Psoas muscle (tissue), 8 donors: Measurements from ENCODE around the gene GALNTL6. TPM values are rescaled to one million over a fixed set of nuclear protein-coding genes. Genes with fewer than 3 reads are reported as not detected.

Experiments used
- ATAC-seq, 4 donors: fragments of 200-7000 bp; cut with Tn5 transposase; one replicate each; pipeline ENCODE4 v1.9.1; 2020; ENCODE audit warnings: moderate library complexity in 3 of 4, mild to moderate bottlenecking in 2 of 4
- DNase-seq, 2 donors: peaks; one replicate each; pipeline ENCODE4 v3.0.0-alpha.2; 2020
- H3K27ac ChIP-seq: fragments of 200-600 bp; one replicate; pipeline ENCODE4 v1.8.0; 2022
- H3K27me3 ChIP-seq, 3 donors: fragments of 200-600 bp in 1 of 3; one replicate each; pipeline versions ENCODE4 v1.6.1 to v1.8.0; 2013 to 2022; ENCODE audit warnings: low read length in 2 of 3, mild to moderate bottlenecking in 2 of 3, moderate library complexity in 1 of 3; ENCODE audit not compliant: insufficient read depth in 3 of 3
- H3K36me3 ChIP-seq, 2 donors: fragments of 200-600 bp in 1 of 2; one replicate each; pipeline versions ENCODE4 v1.6.1 to v1.8.0; 2013 to 2022; ENCODE audit warnings: low read depth in 1 of 2, mild to moderate bottlenecking in 1 of 2, moderate library complexity in 1 of 2; ENCODE audit not compliant: insufficient read depth in 1 of 2
- H3K4me1 ChIP-seq: fragments of 200-600 bp; one replicate; pipeline ENCODE4 v1.8.0; 2022
- H3K4me3 ChIP-seq: fragments of 200-600 bp; one replicate; pipeline ENCODE4 v1.8.0; 2022; ENCODE audit warnings: mild to moderate bottlenecking
- H3K9me3 ChIP-seq: fragments of 200-600 bp; one replicate; pipeline ENCODE4 v1.8.0; 2022
- WGBS, 3 donors: extraction: QIAGEN DNeasy Blood & Tissue Kit; methylation state at CpG; one replicate each; pipeline versions ENCODE4 v1.1.6 to v1.1.7; 2013; 5-methylcytosine and 5-hydroxymethylcytosine counted together
- intact Hi-C, 2 donors: fragments of 100-400 bp; cut with DNase I; formaldehyde crosslinking; loops; one replicate each; pipeline versions ENCODE4 v1.11.0 to v1.14.2; 2022
- polyA plus RNA-seq, 3 donors: library from polyadenylated mRNA; stranded (reverse); fragments of 200-250 nt; gene quantifications; one replicate each; pipeline ENCODE4 v1.2.3, GENCODE V29; 2013
- total RNA-seq, 4 donors: library from RNA; stranded (reverse); fragmentation: NEBNext Ultra II Directional in 2 of 4; extraction: Animal tissue kit (Norgen Biotek cat#: 25700) in 2 of 4; gene quantifications; one replicate each; pipeline versions ENCODE4 v1.2.1 to v1.2.4, GENCODE V29; 2021 to 2023
- TF ChIP-seq, protein P1 (sequence below): fragments of 200-600 bp; IDR thresholded peaks from one replicate; pipeline ENCODE4 v1.8.0; 2022; ENCODE audit warnings: antibody characterized with exemption
- donor health status: healthy with polysubstance abuse.
- donor health status: DM: no; HTN: no; CAD: no; lungs with moderate emphysema.
- donor health status: Bipolar disorder and iron deficiency.
- donor health status: healthy.
- donor health status: DM: yes; HTN: yes; CAD: no.
- donor health status: DM: no; HTN: no; CAD: no.
- donor health status: DM: no; HTN: no; CAD: no.
- donor health status: DM: yes; HTN: yes; CAD: no.

Gene GALNTL6
- total and polyA plus RNA-seq, 7 donors: 0.01 to 0.91 (median 0.21) TPM; not detected in 3

DNA sequence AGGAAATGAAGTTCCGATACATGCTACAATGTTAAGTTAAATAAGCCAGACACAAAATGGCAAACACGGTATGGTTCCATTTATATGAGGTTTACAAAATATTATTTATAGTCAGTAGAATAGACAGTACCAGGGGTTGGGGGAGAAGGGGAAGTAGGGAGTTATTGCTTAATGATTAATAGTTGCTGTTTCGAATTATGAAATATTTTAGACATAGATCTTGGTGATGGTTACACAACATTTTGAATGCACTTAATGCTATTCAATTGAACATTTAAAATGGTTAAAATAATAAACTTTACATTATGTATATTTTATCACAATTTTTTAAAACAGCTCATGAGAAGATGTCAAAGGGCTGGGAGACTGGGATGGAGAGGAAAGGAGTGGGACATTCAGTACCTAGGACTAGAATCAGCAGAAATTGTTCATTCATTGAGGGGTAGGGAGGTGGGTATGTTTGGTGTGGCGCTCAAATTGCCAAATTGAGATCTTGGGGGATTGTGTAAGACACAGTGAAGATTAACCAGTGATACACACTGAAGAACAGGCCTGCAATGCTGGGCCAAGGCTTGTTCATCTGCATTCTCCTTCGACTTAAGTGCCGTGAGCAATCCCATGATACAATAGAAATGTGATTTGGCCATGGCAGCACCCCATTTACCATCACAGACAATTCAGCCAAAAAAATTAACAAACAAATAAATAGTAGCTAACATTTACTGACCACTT lies 1189.8 kb downstream of the GALNTL6 start:
- Histone ChIP-seq H3K27me3 (no peaks in the 10 kb centered on the region), H3K4me1 (peaks cover 4% of the 10 kb centered on the region), H3K4me3 (no peak overlapping the region), H3K36me3 (no peaks in the 10 kb centered on the region), H3K9me3 (no peaks in the 10 kb centered on the region), H3K27ac (no peak overlapping the region)
- TF ChIP-seq, protein P1, sequence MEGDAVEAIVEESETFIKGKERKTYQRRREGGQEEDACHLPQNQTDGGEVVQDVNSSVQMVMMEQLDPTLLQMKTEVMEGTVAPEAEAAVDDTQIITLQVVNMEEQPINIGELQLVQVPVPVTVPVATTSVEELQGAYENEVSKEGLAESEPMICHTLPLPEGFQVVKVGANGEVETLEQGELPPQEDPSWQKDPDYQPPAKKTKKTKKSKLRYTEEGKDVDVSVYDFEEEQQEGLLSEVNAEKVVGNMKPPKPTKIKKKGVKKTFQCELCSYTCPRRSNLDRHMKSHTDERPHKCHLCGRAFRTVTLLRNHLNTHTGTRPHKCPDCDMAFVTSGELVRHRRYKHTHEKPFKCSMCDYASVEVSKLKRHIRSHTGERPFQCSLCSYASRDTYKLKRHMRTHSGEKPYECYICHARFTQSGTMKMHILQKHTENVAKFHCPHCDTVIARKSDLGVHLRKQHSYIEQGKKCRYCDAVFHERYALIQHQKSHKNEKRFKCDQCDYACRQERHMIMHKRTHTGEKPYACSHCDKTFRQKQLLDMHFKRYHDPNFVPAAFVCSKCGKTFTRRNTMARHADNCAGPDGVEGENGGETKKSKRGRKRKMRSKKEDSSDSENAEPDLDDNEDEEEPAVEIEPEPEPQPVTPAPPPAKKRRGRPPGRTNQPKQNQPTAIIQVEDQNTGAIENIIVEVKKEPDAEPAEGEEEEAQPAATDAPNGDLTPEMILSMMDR: no peak
- ATAC-seq (no peak), DNase-seq (no peak)
- 90 to 93% (median 92%) methylated on average over 6 of the region's 6 CpGs for WGBS, 3 donors
- intact Hi-C loops: no loop called here

- 51 to 57% (median 51%) methylated on average over 3 of the region's 3 CpGs for WGBS, 3 donors
Measured at GRCh38 chr4:173005912-173006633, 1192.9 kb downstream of the GALNTL6 start.

DNA sequence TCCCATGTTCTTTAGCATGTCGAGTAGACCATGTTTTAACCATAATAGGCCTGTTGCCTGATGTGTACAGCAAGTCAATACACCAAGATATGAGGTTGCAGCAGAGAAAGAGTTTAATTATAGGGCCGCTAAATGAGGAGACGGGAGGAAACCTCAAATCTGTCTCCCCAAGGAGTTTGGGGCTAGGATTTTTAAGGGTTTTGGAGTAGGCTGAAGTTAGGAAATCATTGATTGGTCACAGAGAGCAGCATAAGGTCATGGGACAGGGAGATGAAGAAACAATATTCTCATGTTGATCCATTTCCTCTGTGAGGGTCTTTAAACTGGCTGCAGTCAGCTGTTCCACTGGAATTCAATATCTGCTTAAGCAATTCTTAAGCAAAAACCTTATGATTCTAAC lies 1195.2 kb downstream of the GALNTL6 start:
- no peak for DNase-seq
- 82 to 84% (median 83%) methylated on average over 3 of the region's 3 CpGs for WGBS, 3 donors
- intact Hi-C loops: no loop called here
- Histone ChIP-seq H3K36me3 (no peaks in the 10 kb centered on the region), H3K9me3 (no peaks in the 10 kb centered on the region), H3K4me3 (no peak overlapping the region), H3K27me3 (no peaks in the 10 kb centered on the region), H3K4me1 (no peaks in the 10 kb centered on the region), H3K27ac (no peak overlapping the region)
- TF ChIP-seq, protein P1: no peak
- ATAC-seq: no peak

More at GRCh38 chr4:173005912-173006633, 1192.9 kb downstream of the GALNTL6 start:
- Histone ChIP-seq H3K4me3 (no peak overlapping the region), H3K27ac (no peak overlapping the region), H3K27me3 (no peaks in the 10 kb centered on the region), H3K4me1 (no peaks in the 10 kb centered on the region), H3K36me3 (no peaks in the 10 kb centered on the region), H3K9me3 (no peaks in the 10 kb centered on the region)
- no peak for ATAC-seq
- TF ChIP-seq, protein P1: no peak
- intact Hi-C loops: no loop called here
- DNase-seq: no peak

DNA sequence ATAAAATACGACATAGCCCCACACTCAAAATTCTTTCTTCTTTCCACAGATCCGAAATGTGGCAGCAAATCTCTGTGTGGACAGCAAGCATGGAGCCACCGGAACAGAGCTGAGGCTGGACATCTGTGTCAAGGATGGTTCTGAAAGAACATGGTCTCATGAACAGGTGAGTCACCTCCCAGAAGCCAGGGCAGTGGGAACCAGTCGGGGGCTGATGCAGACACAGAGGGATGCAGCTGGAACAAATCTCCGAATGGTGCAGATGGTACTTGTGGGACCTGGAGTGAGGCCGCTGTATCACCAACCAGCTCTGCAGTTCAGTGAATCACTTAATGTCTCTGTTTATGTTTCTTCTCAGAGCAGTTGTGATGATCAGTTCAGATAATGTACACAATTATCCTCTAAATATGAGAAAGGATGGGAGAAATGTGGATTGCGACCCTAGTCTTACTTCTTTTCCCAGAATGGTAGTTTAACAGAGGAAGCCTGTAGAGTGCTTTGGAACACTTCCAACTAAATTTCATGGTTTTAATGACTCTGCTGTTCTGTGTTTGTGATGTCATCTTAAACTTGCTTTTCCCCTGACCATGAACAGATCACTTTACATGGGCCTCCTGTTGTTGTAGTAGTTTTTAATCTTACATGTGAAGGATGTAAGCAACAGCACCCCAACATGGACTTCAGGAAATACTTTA lies 1196.1 kb downstream of the GALNTL6 start:
- WGBS, 3 donors: 89 to 91% (median 89%) methylated on average over 7 of the region's 7 CpGs
- no peaks in the 10 kb centered on the region for H3K27me3 ChIP-seq
- no peaks in the 10 kb centered on the region for H3K36me3 ChIP-seq
- H3K4me1 ChIP-seq: no peaks in the 10 kb centered on the region
- no peak for DNase-seq
- H3K27ac ChIP-seq: no peak overlapping the region
- no peak for ATAC-seq
- TF ChIP-seq, protein P1: no peak
- no peaks in the 10 kb centered on the region for H3K9me3 ChIP-seq
- intact Hi-C loops: no loop called here
- H3K4me3 ChIP-seq: no peak overlapping the region
